HG03442 (cell line): ENCODE measurements around the gene GIMAP2.
"Not testable (repeated sequence)": the region's sequence is repeated elsewhere in the genome, so short reads cannot be mapped to it uniquely, and the experiment has no call there.

ENCODE experiments used
- ATAC-seq: cut with Tn5 transposase; IDR thresholded peaks from one replicate; pipeline ENCODE4 v1.9.1; 2021; ENCODE audit warnings: mild to moderate bottlenecking, moderate library complexity; ENCODE audit not compliant: unreplicated experiment

GIMAP2 gene

GRCh38 chr7:150676276-150676675, 9.2 kb upstream of the GIMAP2 start:
- not testable (repeated sequence) for ATAC-seq

- ATAC-seq: not testable (repeated sequence)
These were observed 8.7 kb upstream of the GIMAP2 start for GRCh38 chr7:150676854-150677253.

- not testable (repeated sequence) for ATAC-seq
These were observed 6.9 kb upstream of the GIMAP2 start for GRCh38 chr7:150678601-150679000.

- not testable (repeated sequence) for ATAC-seq
These were observed 5.1 kb upstream of the GIMAP2 start for GRCh38 chr7:150680364-150680763.

GRCh38 chr7:150686030-150686631, 625 bp downstream of the GIMAP2 start:
- ATAC-seq: peak; percentile 28

GRCh38 chr7:150688630-150689029, 3.1 kb downstream of the GIMAP2 start:
- ATAC-seq: no peak

- no peak for ATAC-seq
These were observed 10.1 kb downstream of the GIMAP2 start for GRCh38 chr7:150695654-150696053.

GRCh38 chr7:150703209-150703608, 17.7 kb downstream of the GIMAP2 start:
- no peak for ATAC-seq

- no peak for ATAC-seq
These were observed 29.8 kb downstream of the GIMAP2 start for GRCh38 chr7:150715293-150715692.

GRCh38 chr7:150715738-150716137, 30.2 kb downstream of the GIMAP2 start:
- no peak for ATAC-seq

- ATAC-seq: peak; percentile 60
These were observed 30.9 kb downstream of the GIMAP2 start, which contains the start of gene GIMAP1 for GRCh38 chr7:150716368-150716767. Gene GIMAP1, plus strand, starts transcription at chr7:150716613. Its CDS starts 2,435 bp downstream, at chr7:150719048.

- no peak for ATAC-seq
These were observed 31.4 kb downstream of the GIMAP2 start for GRCh38 chr7:150716939-150717338.

- ATAC-seq: no peak
These were observed 32.4 kb downstream of the GIMAP2 start for GRCh38 chr7:150717814-150718420.

- ATAC-seq: no peak
These were observed 33.9 kb downstream of the GIMAP2 start for GRCh38 chr7:150719436-150719835.

- ATAC-seq: no peak
These were observed 34.7 kb downstream of the GIMAP2 start for GRCh38 chr7:150719960-150720891.

- no peak for ATAC-seq
These were observed 36.5 kb downstream of the GIMAP2 start for GRCh38 chr7:150721970-150722373.

- ATAC-seq: no peak
These were observed 37.0 kb downstream of the GIMAP2 start for GRCh38 chr7:150722431-150722931.

GRCh38 chr7:150723467-150723866, 38.0 kb downstream of the GIMAP2 start:
- ATAC-seq: no peak

GRCh38 chr7:150727381-150727780, 41.9 kb downstream of the GIMAP2 start:
- ATAC-seq: no peak

GRCh38 chr7:150728011-150728410, 42.5 kb downstream of the GIMAP2 start:
- ATAC-seq: no peak

- ATAC-seq: no peak
These were observed 43.1 kb downstream of the GIMAP2 start for GRCh38 chr7:150728609-150729008.
